ENCODE data around the gene ZNHIT6.

Gene ZNHIT6

DNA sequence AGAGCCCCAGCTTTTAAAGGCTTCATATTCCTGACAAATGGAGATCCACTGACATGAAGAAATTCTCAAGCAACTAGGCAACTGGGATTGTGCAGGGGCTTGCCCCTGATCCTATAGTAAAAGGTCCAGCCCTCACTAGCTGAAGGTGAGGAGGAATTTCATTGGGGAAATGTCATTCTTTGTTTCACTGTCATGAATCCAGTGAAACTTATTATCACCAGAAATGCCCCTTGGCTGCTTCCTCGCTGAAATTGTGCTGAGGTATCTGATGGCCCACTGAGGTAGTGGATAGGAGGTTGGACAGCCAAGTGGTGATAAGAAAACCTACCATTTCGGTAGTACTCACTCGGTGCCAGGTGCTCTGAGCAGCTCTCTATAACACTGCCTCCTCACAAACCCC lies 91.5 kb downstream of the ZNHIT6 start:
- DNase-seq = no peak

DNA sequence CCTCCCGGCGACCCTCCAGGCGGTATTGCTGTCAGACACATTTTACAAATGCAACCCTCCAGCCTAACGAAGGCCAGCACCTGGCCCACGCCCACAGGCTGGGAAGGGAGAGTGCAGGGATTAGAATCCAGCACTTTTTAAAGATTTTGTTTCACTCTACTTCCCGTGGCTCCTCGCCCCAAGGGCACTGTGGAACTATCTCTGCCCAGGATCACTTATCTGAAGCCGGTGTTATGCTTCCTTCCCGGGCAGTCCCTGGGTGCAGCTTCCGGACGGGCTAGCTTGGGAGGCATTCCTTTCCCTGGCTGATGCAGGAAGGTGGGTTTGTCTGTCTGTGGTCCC lies 91.9 kb downstream of the ZNHIT6 start:
- DNase-seq = no peak

DNA sequence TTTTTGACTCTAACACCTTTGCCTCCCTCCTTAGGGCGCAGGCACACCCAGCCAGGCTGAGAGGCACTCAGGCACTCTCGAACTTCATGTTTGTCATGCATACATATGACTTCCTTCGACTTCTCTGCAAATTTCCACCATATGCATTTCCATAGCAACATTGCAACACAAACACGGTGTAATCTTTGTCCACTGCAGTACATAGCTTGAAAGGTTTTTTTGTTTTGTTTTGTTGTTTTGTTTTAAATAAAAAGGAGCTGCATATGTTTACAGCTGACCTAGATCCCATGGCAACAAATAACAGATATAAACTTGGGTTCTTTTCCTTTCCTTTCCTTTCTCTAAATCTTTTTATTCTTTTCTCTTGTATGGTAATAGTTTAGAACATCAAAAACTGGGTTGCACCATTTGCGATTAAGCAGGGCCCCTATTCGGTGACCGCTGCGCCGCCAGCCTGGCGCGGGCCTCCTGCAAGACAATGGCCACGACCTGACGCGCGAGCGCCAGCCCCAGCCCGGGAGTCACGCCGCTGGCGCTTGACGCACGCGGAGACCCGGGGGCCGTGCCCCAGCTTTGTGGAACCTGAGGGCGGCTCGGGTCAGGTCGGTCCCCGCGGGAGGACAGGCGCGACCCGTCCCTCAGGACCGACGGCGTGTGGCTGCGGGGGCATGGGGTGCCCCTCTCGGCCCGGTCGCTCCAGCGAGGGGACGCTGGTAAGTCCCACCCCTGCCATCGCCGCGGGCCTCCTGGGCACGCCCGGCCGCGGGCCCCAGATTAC lies 92.5 kb downstream of the ZNHIT6 start:
- DNase-seq = peak; percentile 41

DNA sequence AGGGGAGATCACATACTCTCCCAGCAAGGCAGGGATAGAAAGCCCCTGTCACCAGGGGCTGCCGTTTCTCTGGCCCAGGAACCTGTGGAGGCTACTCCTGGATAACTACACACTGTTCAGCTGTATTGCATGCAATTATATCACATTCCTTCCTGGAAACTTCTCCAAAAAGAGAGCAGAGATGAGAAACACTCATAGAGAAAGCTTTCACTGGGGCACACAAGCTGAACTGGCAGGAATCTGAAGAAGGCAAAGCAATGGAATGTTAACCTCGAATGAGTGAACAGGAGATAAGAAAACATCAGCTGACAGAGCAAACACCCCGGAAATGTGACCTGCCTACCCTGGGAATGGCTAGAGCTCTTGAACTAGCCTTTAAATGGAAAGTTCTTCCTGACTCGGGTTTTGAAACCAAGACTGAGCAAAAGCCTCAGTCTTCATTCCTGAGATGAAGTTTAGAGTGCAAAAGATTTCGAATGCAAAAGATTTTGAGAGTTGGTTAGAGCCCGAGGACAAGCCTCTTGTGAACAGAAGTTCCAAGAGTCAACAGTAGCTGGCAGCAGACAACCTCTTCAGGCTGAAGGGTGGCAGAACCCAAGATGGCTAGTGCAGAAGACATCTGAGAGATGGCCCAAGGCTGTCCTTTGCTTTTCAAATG lies 95.4 kb downstream of the ZNHIT6 start:
- peak; percentile 98 for DNase-seq

DNA sequence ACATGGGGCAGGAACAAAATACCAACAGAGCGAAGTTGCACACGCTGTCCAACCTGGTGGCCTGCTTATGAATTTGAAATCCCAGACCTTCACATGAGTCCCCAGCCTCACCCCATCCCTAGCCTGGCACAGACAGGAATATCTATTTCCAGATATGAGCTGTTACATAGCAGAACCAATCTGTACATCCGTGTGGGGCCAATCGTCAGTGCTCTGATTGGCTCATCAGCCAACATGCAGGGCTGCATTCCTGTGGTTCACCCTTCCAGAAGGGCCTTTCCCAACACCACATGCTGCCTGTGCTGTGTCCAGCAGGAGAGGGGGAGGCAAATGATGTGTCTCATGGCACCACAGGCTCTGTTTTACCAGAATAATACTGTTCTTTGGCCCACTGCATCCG lies 96.4 kb downstream of the ZNHIT6 start:
- peak; percentile 100 for DNase-seq

DNA sequence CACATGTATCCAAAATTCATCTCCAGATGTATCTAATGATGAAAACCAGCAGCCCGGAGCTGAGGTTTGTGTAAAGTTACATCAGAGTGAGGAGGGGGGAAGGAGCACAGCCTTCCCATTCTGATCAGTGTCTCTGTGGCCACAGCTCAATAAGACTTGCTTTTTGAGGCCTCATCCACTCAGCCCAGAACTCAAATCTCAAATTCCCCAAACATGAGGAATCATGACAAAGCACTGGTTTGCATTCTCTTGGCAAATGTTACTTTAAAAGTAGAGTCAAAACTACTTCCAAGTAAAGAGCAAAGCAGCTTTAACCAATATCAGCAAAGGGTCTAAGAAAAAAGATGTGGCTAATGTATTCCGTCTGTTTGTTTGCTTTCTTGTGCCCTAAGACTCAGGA lies 96.8 kb downstream of the ZNHIT6 start:
- peak; percentile 93 for DNase-seq

DNA sequence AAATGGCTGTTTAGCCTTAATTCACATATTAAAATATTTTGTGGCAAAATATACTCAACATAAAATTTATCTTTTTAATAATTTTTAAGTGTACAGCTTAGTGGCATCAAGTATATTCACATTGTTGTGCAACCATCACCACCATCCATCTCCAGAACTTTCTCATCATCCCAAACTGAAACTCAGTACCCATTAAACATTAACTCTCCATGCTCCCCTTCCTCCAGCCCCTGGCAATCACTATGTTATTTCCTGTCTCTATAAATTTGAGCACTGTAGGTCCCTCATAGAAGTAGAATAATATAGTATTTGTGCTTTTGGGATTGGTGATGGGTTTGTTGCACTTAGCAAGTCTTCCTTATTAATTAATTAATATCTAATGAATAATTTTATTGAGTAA lies 98.3 kb downstream of the ZNHIT6 start:
- DNase-seq = no peak

DNA sequence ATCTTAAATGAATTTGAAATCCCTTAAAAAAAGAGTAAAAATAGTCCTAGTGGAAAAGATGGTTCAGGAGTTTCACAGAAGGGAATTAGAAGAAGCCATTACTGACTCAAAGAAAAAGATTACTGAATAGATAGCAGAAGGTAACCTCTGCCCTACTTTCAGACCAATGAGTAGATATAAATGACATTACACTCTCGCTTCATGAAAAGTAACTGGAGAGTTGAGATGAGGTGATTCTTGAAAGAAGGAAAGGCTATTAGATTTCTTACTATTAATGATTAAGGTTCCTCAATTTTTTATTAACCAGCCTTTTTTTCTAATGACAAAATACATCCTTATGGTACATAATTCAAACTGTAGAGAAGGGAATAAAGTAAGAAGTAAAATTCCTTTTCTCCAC lies 99.4 kb downstream of the ZNHIT6 start:
- no peak for DNase-seq

DNA sequence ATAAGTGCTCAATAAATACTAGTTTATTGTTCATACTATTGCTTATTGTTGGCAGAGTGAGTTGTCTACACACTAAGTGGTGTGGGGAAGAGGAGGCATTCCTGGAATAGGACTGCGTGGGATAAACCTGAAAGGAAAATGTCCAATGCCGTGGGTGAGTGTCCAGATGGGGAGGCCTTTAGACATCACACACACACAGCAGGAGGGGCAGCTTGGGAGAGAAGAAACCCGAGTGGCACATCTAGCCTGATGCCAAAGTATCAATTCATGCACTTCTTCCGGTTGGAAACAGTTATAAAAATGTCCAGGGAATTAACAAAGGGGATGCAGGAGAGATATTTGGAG lies 100.3 kb downstream of the ZNHIT6 start:
- DNase-seq = peak; percentile 41

DNA sequence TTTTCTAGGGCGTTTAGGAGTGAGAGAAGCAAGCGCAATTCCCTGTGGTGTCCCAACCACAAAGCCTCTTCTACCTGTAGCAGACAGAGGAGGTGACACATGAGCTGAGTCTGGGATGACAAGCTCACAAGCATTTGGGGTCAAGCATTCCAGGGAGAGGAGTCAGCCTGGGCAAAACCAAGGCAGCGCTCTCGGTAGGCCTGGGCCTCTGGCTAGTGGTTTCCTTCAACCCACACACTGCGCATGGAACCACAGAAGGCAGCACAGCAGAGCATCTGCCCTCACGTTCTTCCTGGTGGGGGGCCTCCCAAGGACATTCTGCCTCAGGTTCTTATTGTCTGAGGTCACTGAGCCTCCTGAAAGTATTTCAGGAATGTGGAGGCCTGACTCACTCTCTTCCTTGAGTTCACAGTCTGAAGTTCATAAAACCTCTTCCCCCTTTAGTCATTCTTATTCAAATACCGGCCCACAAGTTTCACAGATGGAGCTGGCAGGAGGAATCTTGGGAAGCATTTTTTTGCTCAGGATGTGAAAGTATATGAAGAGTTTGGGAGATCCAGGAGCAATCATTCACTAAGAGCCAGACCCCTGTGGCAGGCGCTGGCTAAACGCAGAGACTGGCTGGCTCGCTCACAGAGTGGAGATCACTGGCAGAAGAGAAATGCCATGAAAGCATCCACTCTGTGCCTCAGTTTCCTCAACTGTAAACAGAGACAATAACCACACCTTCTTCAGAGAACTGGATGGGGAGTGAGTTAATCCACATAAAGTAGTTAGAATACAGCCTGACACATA lies 100.9 kb downstream of the ZNHIT6 start:
- DNase-seq = peak; percentile 100

DNA sequence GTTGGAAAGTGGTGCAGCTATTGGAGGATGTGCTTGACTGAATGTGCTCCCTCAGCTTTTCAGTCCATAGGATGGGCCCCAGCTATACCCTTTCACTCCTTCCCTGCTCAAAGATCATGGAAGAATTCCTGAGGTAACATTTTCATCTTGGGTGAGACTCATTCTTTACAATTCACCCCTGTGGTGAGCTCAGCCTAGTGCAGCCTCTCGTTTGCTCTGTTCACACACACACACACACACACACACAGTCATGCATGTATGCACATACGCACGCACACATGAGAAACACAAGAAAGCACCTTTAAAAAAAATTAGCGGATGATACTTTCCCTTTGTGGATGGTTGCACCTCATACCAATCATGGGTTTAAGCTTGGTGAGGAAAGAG lies 101.8 kb downstream of the ZNHIT6 start:
- DNase-seq = peak; percentile 61

DNA sequence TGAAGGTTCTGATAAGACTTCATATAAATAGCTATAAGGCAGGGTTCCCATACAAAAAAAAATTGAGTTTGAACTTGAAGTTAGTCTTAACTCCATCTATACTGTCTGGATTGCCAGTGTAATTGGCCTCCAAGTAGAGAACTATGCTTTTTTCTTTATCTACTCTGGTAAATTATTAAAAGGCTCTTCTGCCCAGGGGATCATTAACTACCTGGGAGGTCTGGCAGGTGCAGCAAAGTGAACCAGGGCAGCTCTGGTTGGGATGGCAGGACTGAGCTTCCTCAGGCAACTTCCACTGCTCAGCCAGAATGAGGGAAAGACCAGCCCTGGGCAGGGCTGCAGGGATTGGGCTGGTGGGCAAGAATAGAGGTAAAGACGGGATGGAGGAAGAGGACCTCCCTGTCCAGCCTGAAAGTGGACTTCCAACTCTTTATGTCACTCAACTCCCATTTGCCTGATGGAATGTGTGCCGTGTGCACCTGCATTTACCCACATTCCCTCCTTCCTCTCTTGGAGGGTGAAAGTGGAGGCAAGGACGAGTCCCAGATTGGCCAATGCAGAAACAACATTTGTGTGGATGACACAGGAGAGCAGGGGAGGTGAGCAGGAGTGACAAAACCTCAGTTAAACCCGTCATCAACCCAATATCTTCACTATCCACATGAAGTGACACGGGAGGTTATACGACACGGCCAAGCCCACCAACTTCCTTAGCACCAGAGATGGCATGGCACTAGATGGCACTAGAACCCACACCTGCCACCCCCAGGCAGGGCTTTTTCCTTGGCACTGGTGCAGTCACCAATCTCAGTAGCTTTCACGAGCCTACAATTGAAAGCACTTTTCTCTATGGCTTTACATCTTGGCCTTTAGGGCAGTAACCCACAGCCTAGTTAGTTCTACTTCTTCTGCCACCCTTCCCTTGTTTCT lies 102.5 kb downstream of the ZNHIT6 start:
- DNase-seq = no peak

DNA sequence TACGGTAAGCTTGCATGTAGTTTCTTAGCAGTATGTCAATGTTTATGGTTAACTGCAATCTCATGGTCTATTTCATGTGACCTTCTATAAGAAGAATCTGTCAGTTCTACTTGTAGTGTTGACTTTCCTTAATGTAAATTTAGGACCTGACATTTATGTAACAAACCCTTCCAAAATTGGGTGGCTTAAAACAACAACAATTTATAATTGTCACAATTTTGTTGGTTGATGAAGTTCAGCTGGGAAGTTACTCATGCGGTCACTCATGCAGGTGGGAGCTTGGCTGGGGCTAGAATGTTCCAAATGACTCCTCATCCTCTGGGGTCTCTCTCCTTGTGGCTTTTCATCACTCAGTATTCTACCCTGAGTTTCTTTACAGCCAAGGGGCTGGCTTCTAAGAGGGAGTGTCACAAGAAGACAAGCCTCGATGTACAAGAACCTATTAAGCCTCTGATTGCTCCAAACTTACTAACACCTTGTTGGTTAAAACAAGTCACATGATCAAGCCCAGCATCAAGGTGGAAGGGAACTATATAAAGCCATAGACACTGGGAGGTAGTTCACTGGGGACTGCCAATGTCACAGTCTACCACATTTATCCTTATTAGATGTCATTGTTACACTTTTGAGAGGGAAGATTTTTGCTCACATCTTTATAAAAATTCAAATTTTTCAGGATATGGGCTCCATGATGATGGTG lies 103.8 kb downstream of the ZNHIT6 start:
- DNase-seq = no peak

DNA sequence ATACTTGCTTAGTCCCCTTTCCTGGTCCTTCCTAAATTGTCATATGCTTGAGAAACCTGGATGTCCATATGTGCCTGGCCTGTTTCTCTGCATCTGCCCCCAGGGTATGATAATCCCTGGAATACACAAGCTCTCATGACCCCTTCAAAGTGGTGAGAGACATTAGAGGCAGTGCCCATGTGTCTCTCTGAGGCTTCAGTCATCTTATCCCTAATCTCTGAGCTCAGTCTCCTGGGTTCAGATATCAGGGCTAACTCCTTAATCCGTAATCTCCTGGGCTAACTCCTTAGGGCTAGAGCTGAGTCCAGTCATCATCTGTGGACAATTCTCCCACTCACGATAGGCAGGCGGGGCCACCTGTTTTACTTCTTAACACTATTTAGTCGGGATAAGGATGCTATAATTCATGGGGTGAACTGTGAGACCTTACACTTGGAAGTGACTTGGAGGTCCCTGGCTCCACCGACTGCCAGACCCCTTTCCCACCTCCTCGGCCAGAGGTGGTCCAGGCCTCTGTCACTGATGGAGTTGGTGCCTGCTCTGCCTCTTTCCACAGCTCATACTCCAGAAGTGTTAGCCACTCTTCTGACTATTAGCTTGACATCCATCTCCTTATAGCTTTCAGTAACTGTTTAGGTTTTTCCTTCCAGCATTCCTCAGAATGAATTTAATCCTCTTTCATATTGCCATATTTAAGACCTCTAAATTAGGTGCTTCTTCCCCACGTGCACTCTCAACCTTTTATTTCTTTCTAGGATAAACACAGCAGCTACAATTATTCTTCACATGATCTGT lies 105.0 kb downstream of the ZNHIT6 start:
- DNase-seq = no peak

DNA sequence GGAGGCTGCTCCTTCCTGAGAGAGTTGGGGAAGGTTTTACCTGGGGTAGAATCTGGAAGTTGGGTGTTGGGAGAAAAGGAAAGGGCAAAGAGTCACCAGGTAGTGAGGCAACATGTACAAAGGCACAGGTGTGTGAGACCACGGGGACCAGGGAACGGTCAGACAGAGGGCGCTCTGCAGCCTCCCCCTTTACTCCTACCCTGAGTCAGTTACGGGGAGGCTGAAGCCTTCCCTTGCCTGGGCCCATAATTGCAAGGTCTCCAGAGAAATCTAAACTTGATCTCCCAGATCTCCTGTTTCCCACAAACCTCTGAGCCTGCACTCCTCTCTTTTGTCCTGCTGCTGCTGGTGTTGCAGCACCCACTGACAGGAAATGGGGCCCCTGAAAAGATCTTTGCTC lies 105.7 kb downstream of the ZNHIT6 start:
- DNase-seq = no peak

DNA sequence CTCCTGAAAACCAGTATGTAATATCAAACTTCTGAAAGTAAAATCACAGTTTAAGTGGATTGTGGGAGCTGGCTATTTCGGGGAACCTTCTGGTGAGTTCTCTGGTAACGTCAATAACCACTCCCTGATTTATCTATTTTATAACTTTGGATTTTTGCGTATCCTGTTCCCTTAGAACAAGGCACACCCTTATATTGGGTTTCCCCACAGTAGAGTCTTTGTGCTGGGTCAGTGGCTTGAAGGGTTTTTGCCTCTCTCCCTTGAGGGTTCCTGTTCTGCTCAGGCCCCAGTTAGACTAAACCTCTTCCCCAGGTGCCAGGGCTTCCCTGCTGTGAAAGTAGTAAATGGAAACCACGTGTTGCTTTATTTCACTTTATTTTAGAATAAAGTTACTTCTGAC lies 106.3 kb downstream of the ZNHIT6 start:
- DNase-seq = no peak

DNA sequence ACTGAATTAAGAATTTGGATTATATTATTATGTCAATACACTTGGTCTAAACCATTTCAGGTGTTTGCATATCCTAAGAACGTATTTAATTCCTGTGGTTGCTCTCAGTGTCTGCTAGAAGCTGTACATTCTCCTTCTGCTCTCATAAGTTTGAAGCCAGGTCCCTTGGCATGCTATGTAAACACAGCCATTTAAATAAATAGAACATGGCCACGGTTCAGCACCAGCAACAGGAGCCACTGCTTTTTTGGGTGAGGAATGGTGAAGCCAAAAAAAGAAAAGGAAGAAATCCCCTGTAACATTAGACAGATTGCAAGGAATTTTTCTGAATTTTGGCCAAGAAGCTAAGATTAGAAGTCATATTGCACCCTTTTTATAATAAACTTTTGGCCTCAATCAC lies 108.6 kb downstream of the ZNHIT6 start:
- DNase-seq = no peak
